Measurements from ENCODE around the gene PTPRE. TPM values are rescaled to one million over a fixed set of nuclear protein-coding genes. Genes with fewer than 3 reads are reported as not detected.

Gene PTPRE
- total RNA-seq, 1 experiment from 2014 or later, result 0.50 TPM

DNA sequence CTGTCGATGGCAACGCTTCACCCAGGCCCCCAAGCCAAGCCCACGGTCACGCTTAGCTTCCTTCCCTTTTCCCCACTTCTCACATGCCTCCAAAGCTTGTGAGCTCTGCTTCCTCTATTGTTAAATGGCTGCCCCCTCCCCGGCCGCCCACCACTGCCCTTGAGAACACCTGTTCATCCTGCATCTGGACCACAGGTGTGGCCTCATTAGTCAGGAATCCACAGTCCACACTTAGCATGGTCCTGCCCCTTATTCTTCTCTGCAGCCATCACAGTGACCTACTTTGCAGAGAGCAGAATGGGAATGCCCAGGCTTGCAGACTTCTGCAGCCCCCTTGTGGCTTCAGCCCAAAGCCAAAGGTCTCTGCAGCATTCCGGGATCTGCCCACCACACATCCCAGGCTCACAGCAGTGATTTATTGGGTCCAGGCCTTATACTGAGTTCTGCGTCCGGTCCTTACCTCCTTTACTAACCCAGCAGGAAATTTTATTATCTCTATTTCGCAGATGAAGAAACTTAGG lies 66.9 kb downstream of the PTPRE start:
- TF ChIP-seq CTCF (IDR thresholded peaks at IDR 0.05; ENCODE audit: insufficient read depth in 1 of 2, low read depth in 1 of 2, low read length in 1 of 2, severe bottlenecking in 1 of 2, unreplicated experiment in 1 of 2), result peak in 1 of 2 experiments; percentile 63
- Mint-ChIP-seq H3K4me3 (ENCODE audit: unreplicated experiment) (no peak overlapping the region), H3K36me3 (ENCODE audit: insufficient read depth, unreplicated experiment) (no peaks in the 10 kb centered on the region), H3K27me3 (ENCODE audit: insufficient read depth, unreplicated experiment) (peaks cover 13% of the 10 kb centered on the region), H3K4me1 (ENCODE audit: low read depth, unreplicated experiment) (no peaks in the 10 kb centered on the region), H3K27ac (ENCODE audit: unreplicated experiment) (no peak overlapping the region), H3K9me3 (ENCODE audit: unreplicated experiment) (no peaks in the 10 kb centered on the region)
- no peaks in the 10 kb centered on the region for H3K4me1 ChIP-seq
- no peaks in the 10 kb centered on the region for H3K27me3 ChIP-seq (replicated peaks; ENCODE audit: control insufficient read depth, insufficient read depth, low read length)
- DNase-seq, result peak in 1 of 2 experiments; percentile 23
- ChIA-PET POLR2A (no interaction called here), CTCF (no interaction called here)
- H3K4me3 ChIP-seq (ENCODE audit: low read depth, low read length), result no peak overlapping the region
- intact Hi-C loops (cut with micrococcal nuclease; ENCODE audit: unreplicated experiment), result loop anchor here (1.0 kb wide), 2 partner anchors 66 to 101 kb away; no protein-coding TSS in a partner anchor
- H3K9me3 ChIP-seq, result no peaks in the 10 kb centered on the region
- no TSS peak for BruUV-seq (replicated peaks)
- no peaks in the 10 kb centered on the region for H3K36me3 ChIP-seq (ENCODE audit: control insufficient read depth, insufficient read depth, low read length)

DNA sequence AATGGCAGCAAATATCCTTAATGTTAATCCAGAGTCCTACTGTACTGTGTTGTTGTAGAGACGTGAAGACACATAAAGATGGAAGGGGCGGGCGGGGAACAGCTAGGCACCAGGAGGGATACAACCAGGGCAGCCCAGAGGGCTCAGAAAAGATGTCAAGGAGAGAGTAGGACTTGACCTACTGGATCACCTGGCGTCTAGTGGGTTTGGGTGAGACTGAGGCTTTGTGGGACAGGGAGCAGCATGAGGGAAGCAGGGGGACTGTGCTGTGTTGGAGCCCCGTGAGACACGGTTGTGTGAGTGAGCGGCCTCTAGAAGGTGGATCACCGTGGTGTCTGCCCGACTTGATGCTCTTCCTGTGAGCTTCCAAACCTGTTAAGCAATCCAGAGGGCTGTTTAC lies 68.0 kb downstream of the PTPRE start:
- DNase-seq, result no peak
- Histone ChIP-seq H3K36me3 (ENCODE audit: control insufficient read depth, insufficient read depth, low read length) (no peaks in the 10 kb centered on the region), H3K9me3 (no peaks in the 10 kb centered on the region), H3K4me3 (ENCODE audit: low read depth, low read length) (no peak overlapping the region), H3K27me3 (replicated peaks; ENCODE audit: control insufficient read depth, insufficient read depth, low read length) (no peaks in the 10 kb centered on the region), H3K4me1 (no peaks in the 10 kb centered on the region)
- Mint-ChIP-seq H3K27ac (ENCODE audit: unreplicated experiment) (no peak overlapping the region), H3K36me3 (ENCODE audit: insufficient read depth, unreplicated experiment) (no peaks in the 10 kb centered on the region), H3K4me1 (ENCODE audit: low read depth, unreplicated experiment) (no peaks in the 10 kb centered on the region), H3K27me3 (ENCODE audit: insufficient read depth, unreplicated experiment) (peaks cover 10% of the 10 kb centered on the region), H3K4me3 (ENCODE audit: unreplicated experiment) (no peak overlapping the region), H3K9me3 (ENCODE audit: unreplicated experiment) (no peaks in the 10 kb centered on the region)
- POLR2A ChIA-PET, result no interaction called here
- intact Hi-C loops (cut with micrococcal nuclease; ENCODE audit: unreplicated experiment), result loop anchor here (1.0 kb wide), 1 partner anchor 67 kb away; no protein-coding TSS in a partner anchor
- CTCF ChIA-PET, result no interaction called here
- no TSS peak for BruUV-seq (replicated peaks)
- no peak for TF ChIP-seq CTCF (IDR thresholded peaks at IDR 0.05; ENCODE audit: insufficient read depth in 1 of 2, low read depth in 1 of 2, low read length in 1 of 2, severe bottlenecking in 1 of 2, unreplicated experiment in 1 of 2)

- Histone ChIP-seq H3K4me1 (no peaks in the 10 kb centered on the region), H3K36me3 (ENCODE audit: control insufficient read depth, insufficient read depth, low read length) (no peaks in the 10 kb centered on the region), H3K27me3 (replicated peaks; ENCODE audit: control insufficient read depth, insufficient read depth, low read length) (no peaks in the 10 kb centered on the region), H3K9me3 (no peaks in the 10 kb centered on the region), H3K4me3 (ENCODE audit: low read depth, low read length) (no peak overlapping the region)
- H3K27ac Mint-ChIP-seq (ENCODE audit: unreplicated experiment), result no peak overlapping the region
- no peaks in the 10 kb centered on the region for H3K4me1 Mint-ChIP-seq (ENCODE audit: low read depth, unreplicated experiment)
- no peak overlapping the region for H3K4me3 Mint-ChIP-seq (ENCODE audit: unreplicated experiment)
- ChIA-PET POLR2A (no interaction called here), CTCF (no interaction called here)
- TF ChIP-seq CTCF (IDR thresholded peaks at IDR 0.05; ENCODE audit: insufficient read depth in 1 of 2, low read depth in 1 of 2, low read length in 1 of 2, severe bottlenecking in 1 of 2, unreplicated experiment in 1 of 2), result no peak
- peaks cover 6% of the 10 kb centered on the region for H3K27me3 Mint-ChIP-seq (ENCODE audit: insufficient read depth, unreplicated experiment)
- intact Hi-C loops (cut with micrococcal nuclease; ENCODE audit: unreplicated experiment), result no loop called here
- no peak for DNase-seq
- no peaks in the 10 kb centered on the region for H3K36me3 Mint-ChIP-seq (ENCODE audit: insufficient read depth, unreplicated experiment)
- no peaks in the 10 kb centered on the region for H3K9me3 Mint-ChIP-seq (ENCODE audit: unreplicated experiment)
- no TSS peak for BruUV-seq (replicated peaks)
Measured at GRCh38 chr10:127976286-127976685, 69.4 kb downstream of the PTPRE start.
